Neural cell (in vitro differentiated cells): ENCODE results near the gene BCAR3.

Source experiments
- CTCF ChIP-seq: fragments of 450-650 bp; IDR thresholded peaks from 2 replicates; pipeline ENCODE4 v1.5.1; 2014; ENCODE audit warnings: antibody characterized with exemption, mild to moderate bottlenecking, moderate library complexity; ENCODE audit not compliant: poor library complexity, severe bottlenecking
- EP300 ChIP-seq: fragments of 450-650 bp; conservative IDR thresholded peaks from 2 replicates; pipeline ENCODE4 v1.6.1; 2014; ENCODE audit warnings: antibody characterized with exemption, mild to moderate bottlenecking, moderate library complexity; ENCODE audit not compliant: poor library complexity, severe bottlenecking
- MXI1 ChIP-seq: fragments of 450-650 bp; conservative IDR thresholded peaks from 2 replicates; pipeline ENCODE4 v1.6.1; 2014; ENCODE audit warnings: antibody characterized with exemption, mild to moderate bottlenecking; ENCODE audit not compliant: poor library complexity, severe bottlenecking
- POLR2AphosphoS5 ChIP-seq: IDR thresholded peaks from 2 replicates; pipeline ENCODE4 v1.6.1; 2012
- RAD21 ChIP-seq: fragments of 450-650 bp; conservative IDR thresholded peaks from 2 replicates; pipeline ENCODE4 v1.6.1; 2014; ENCODE audit warnings: antibody characterized with exemption, mild to moderate bottlenecking, moderate library complexity
- REST ChIP-seq: IDR thresholded peaks from 2 replicates; pipeline ENCODE4 v1.6.1; 2012; ENCODE audit warnings: borderline replicate concordance
- SMC3 ChIP-seq: fragments of 450-650 bp; conservative IDR thresholded peaks from 2 replicates; pipeline ENCODE4 v1.6.1; 2014; ENCODE audit warnings: antibody characterized with exemption, mild to moderate bottlenecking, moderate library complexity; ENCODE audit not compliant: poor library complexity
- TAF1 ChIP-seq: IDR thresholded peaks from 2 replicates; pipeline ENCODE4 v1.6.1; 2012; ENCODE audit warnings: low read depth

- TF ChIP-seq POLR2AphosphoS5 (no peak), SMC3 (no peak), CTCF (no peak), TAF1 (no peak), EP300 (no peak), REST (no peak), MXI1 (no peak), RAD21 (no peak)
Observed at GRCh38 chr1:93692983-93693591, 11.4 kb upstream of the BCAR3 start.
